B cell (primary cell): ENCODE data around the gene FABP6. TPM values are rescaled to one million over a fixed set of nuclear protein-coding genes. Genes with fewer than 3 reads are reported as not detected.

Experiments
- ATAC-seq: fragments of 200-7000 bp; cut with Tn5 transposase; one replicate; pipeline ENCODE4 v1.10.0; 2021; ENCODE audit warnings: low read depth, mild to moderate bottlenecking, moderate number of reproducible peaks, moderate library complexity
- CTCF ChIA-PET: fragments of 350-600 bp; sonication (Branson Sonifier 250); formaldehyde crosslinking; loops from one replicate; lab custom pipeline; 2021; ENCODE audit warnings: antibody characterized with exemption, inconsistent platforms; lab: Charles Lee
- POLR2A ChIA-PET: fragments of 350-600 bp; sonication (Branson Sonifier 250); formaldehyde crosslinking; loops from one replicate; lab custom pipeline; 2021; ENCODE audit warnings: antibody characterized with exemption; lab: Charles Lee
- DNase-seq: peaks from one replicate; pipeline ENCODE4 v3.0.0; 2013
- H2AFZ ChIP-seq: 2 replicates; pipeline ENCODE4 v1.6.1; 2012; ENCODE audit warnings: mild to moderate bottlenecking, low read depth, low read length; ENCODE audit not compliant: insufficient read depth, poor library complexity, severe bottlenecking
- H3K27ac ChIP-seq, 2 donors: 1 replicate in 1 of 2; 2 replicates in 1 of 2; pipeline ENCODE4 v1.5.1; 2012 to 2013; ENCODE audit warnings: low read length in 2 of 2, mild to moderate bottlenecking in 2 of 2, moderate library complexity in 1 of 2
- H3K27me3 ChIP-seq, 4 experiments: fragments of 200-600 bp in 1 of 4; sonication (generic) in 1 of 4; replicated peaks in 1 of 4; 1 replicate in 2 of 4; 2 replicates in 2 of 4; pipeline versions ENCODE4 v1.6.1 to v1.7.0; 2013 to 2016; ENCODE audit warnings: low read length in 3 of 4, mild to moderate bottlenecking in 2 of 4, mixed read lengths in 1 of 4, moderate library complexity in 1 of 4; ENCODE audit not compliant: insufficient read depth in 4 of 4, control insufficient read depth in 3 of 4; ENCODE audit errors: control extremely low read depth in 1 of 4
- H3K36me3 ChIP-seq, 2 experiments: replicated peaks in 1 of 2; 1 replicate in 1 of 2; 2 replicates in 1 of 2; pipeline versions ENCODE4 v1.6.1 to v1.7.1; 2013; ENCODE audit warnings: low read length in 1 of 2; ENCODE audit not compliant: insufficient read depth in 2 of 2, control insufficient read depth in 1 of 2; ENCODE audit errors: control extremely low read depth in 1 of 2, extremely low read depth in 1 of 2
- H3K4me1 ChIP-seq, 2 donors: fragments of 200-600 bp in 1 of 2; sonication (generic) in 1 of 2; 1 replicate in 1 of 2; 2 replicates in 1 of 2; pipeline versions ENCODE4 v1.5.1 to v1.6.1; 2013 to 2017; ENCODE audit warnings: low read length in 2 of 2; ENCODE audit not compliant: control insufficient read depth in 2 of 2, insufficient read depth in 2 of 2
- H3K4me2 ChIP-seq: replicated peaks from 2 replicates; pipeline ENCODE3; 2012; ENCODE audit warnings: mild to moderate bottlenecking, low read depth, low read length; ENCODE audit not compliant: poor library complexity, severe bottlenecking
- H3K4me3 ChIP-seq, 5 experiments: fragments of 200-600 bp in 1 of 5; sonication (generic) in 1 of 5; 1 replicate in 3 of 5; 2 replicates in 2 of 5; pipeline versions ENCODE4 v1.5.1 to v1.7.0; 2011 to 2016; ENCODE audit warnings: low read length in 4 of 5, mild to moderate bottlenecking in 4 of 5, low read depth in 2 of 5, control low read depth in 1 of 5, moderate library complexity in 1 of 5; ENCODE audit not compliant: insufficient read depth in 1 of 5; ENCODE audit errors: control extremely low read depth in 1 of 5, extremely low read depth in 1 of 5
- H3K79me2 ChIP-seq: fragments of 200-600 bp; sonication (generic); one replicate; pipeline ENCODE4 v1.6.0; 2016; ENCODE audit warnings: low read length; ENCODE audit not compliant: control insufficient read depth, insufficient read depth
- H3K9ac ChIP-seq: fragments of 200-600 bp; sonication (generic); 2 replicates; pipeline ENCODE4 v1.6.1; 2017; ENCODE audit warnings: mild to moderate bottlenecking, low read length, moderate library complexity
- H3K9me3 ChIP-seq, 3 donors: one replicate each; pipeline versions ENCODE4 v1.6.1 to v1.7.1; 2013; ENCODE audit warnings: low read length in 2 of 3; ENCODE audit not compliant: control insufficient read depth in 2 of 3, insufficient read depth in 1 of 3; ENCODE audit errors: control extremely low read depth in 1 of 3
- H4K20me1 ChIP-seq: 2 replicates; pipeline ENCODE4 v1.6.0; 2012; ENCODE audit warnings: mild to moderate bottlenecking, low read length; ENCODE audit not compliant: insufficient read depth, control insufficient read depth, poor library complexity, severe bottlenecking
- H3K27ac Mint-ChIP-seq: one replicate; pipeline ENCODE4 v1.8.0; 2021; ENCODE audit warnings: mixed read lengths
- H3K27me3 Mint-ChIP-seq: one replicate; pipeline ENCODE4 v1.8.0; 2021; ENCODE audit warnings: mixed read lengths
- H3K4me1 Mint-ChIP-seq: one replicate; pipeline ENCODE4 v1.8.0; 2021; ENCODE audit warnings: mixed read lengths
- H3K4me3 Mint-ChIP-seq: one replicate; pipeline ENCODE4 v1.8.0; 2021; ENCODE audit warnings: mixed read lengths
- H3K9me3 Mint-ChIP-seq: one replicate; pipeline ENCODE4 v1.8.0; 2022; ENCODE audit warnings: mixed read lengths; ENCODE audit not compliant: insufficient read depth
- CTCF ChIP-seq: fragments of 200-600 bp; IDR thresholded peaks from one replicate; pipeline ENCODE4 v1.8.0; 2022; ENCODE audit warnings: antibody characterized with exemption, mild to moderate bottlenecking
- EZH2 ChIP-seq: IDR thresholded peaks from 2 replicates; pipeline ENCODE4 v1.6.1; 2012; ENCODE audit warnings: borderline replicate concordance, low read depth, mild to moderate bottlenecking, moderate library complexity, low read length; ENCODE audit not compliant: insufficient read depth, poor library complexity, severe bottlenecking
- WGBS: methylation state at CpG from one replicate; pipeline ENCODE4 v1.1.5; 2013; ENCODE audit warnings: missing lambda C conversion rate; ENCODE audit not compliant: insufficient coverage; 5-methylcytosine and 5-hydroxymethylcytosine counted together
- intact Hi-C: fragments of 100-400 bp; cut with micrococcal nuclease; formaldehyde crosslinking; loops from one replicate; pipeline ENCODE4 v1.10.0; 2022
- polyA plus RNA-seq: library from polyadenylated mRNA; depleted of rRNA; stranded (reverse); fragments of >200 nt; gene quantifications from 2 replicates; pipeline ENCODE4 v1.2.3, GENCODE V29; 2012
- total RNA-seq, 2 donors: library from RNA; stranded (reverse); fragments of 120-200 nt in 1 of 2; gene quantifications; 1 replicate in 1 of 2; 2 replicates in 1 of 2; pipeline versions ENCODE4 v1.2.3 to v1.2.4, GENCODE V29; 2013 to 2022

The FABP6 gene
- total and polyA plus RNA-seq, 2 donors (not counting 1 experiment from before 2014, with no cell fraction given) = not detected

DNA sequence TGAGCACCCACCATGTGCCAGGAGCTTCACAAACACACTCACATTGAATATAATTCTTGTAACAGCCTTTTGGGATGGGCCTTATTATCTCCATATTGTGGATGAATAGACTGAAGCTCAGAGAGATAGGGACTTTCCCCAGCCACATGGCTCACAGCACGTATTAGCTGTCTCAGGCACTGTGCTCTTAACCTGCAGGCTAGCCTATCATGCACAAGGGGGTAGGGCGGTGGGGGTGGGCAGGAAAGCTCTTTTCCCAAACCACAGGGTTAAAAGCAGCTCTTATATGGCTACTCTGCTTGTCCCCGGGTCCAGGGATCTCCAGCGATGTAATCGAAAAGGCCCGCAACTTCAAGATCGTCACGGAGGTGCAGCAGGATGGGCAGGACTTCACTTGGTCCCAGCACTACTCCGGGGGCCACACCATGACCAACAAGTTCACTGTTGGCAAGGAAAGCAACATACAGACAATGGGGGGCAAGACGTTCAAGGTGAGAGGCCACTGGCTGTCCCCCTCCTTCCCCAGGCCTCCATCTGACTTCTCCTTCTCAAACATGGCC lies 2.6 kb downstream of the FABP6 start:
- DNase-seq (no peak), ATAC-seq (no peak)
- no peak overlapping the region for H3K4me2 ChIP-seq
- H3K36me3 ChIP-seq = no peaks in the 10 kb centered on the region
- H4K20me1 ChIP-seq = no peaks in the 10 kb centered on the region
- ChIA-PET POLR2A (no interaction called here), CTCF (no interaction called here)
- Mint-ChIP-seq H3K4me3 (no peak overlapping the region), H3K4me1 (peaks cover 3% of the 10 kb centered on the region), H3K9me3 (no peaks in the 10 kb centered on the region), H3K27me3 (no peaks in the 10 kb centered on the region), H3K27ac (no peak overlapping the region)
- no peaks in the 10 kb centered on the region for H3K27me3 ChIP-seq
- H3K9ac ChIP-seq = no peak overlapping the region
- H3K9me3 ChIP-seq = no peaks in the 10 kb centered on the region
- H2AFZ ChIP-seq = no peak overlapping the region
- WGBS = 86% methylated on average over 9 of the region's 10 CpGs
- no peaks in the 10 kb centered on the region for H3K79me2 ChIP-seq
- no peak overlapping the region for H3K4me3 ChIP-seq
- no peaks in the 10 kb centered on the region for H3K4me1 ChIP-seq
- no peak overlapping the region for H3K27ac ChIP-seq
- no peak for TF ChIP-seq CTCF
- TF ChIP-seq EZH2 = no peak
- intact Hi-C loops = no loop called here

GRCh38 chr5:160233215-160233614 lies 3.9 kb downstream of the FABP6 start:
- WGBS = 98% methylated on average over 5 of the region's 5 CpGs
- no peaks in the 10 kb centered on the region for H3K27me3 ChIP-seq
- H3K4me1 ChIP-seq = no peaks in the 10 kb centered on the region
- H3K36me3 ChIP-seq = no peaks in the 10 kb centered on the region
- H3K4me3 Mint-ChIP-seq = no peak overlapping the region
- no peak for DNase-seq
- no peak overlapping the region for H3K27ac Mint-ChIP-seq
- H3K4me1 Mint-ChIP-seq = peaks cover 3% of the 10 kb centered on the region
- no peak overlapping the region for H3K27ac ChIP-seq
- no peaks in the 10 kb centered on the region for H4K20me1 ChIP-seq
- H3K27me3 Mint-ChIP-seq = peaks cover 5% of the 10 kb centered on the region
- no peak overlapping the region for H3K4me2 ChIP-seq
- H3K79me2 ChIP-seq = no peaks in the 10 kb centered on the region
- no peak overlapping the region for H3K9ac ChIP-seq
- TF ChIP-seq EZH2 (no peak), CTCF (no peak)
- intact Hi-C loops = no loop called here
- no peak overlapping the region for H2AFZ ChIP-seq
- ChIA-PET POLR2A (no interaction called here), CTCF (no interaction called here)
- no peaks in the 10 kb centered on the region for H3K9me3 Mint-ChIP-seq
- no peak overlapping the region for H3K4me3 ChIP-seq
- H3K9me3 ChIP-seq = no peaks in the 10 kb centered on the region
- ATAC-seq = no peak
